GM23248 (cell line): Measurements from ENCODE around the gene FBN3.

Experiments used
- EZH2 ChIP-seq: fragments of 200-600 bp; sonication (generic); IDR thresholded peaks from 2 replicates; pipeline ENCODE4 v1.6.1; 2018; ENCODE audit warnings: antibody characterized with exemption, mild to moderate bottlenecking; ENCODE audit not compliant: insufficient read depth, poor library complexity, severe bottlenecking
- EZH2phosphoT487 ChIP-seq: fragments of 200-600 bp; sonication (generic); IDR thresholded peaks from 2 replicates; pipeline ENCODE4 v1.6.1; 2018; ENCODE audit warnings: antibody characterized with exemption, moderate library complexity, mild to moderate bottlenecking, low read depth; ENCODE audit not compliant: insufficient read depth

GRCh38 chr19:8135946-8136618 is 13.3 kb downstream of the FBN3 start:
- TF ChIP-seq EZH2 (no peak), EZH2phosphoT487 (no peak)
